HG03135 (cell line): ENCODE data around the gene ZC3H15.
"Not testable (repeated sequence)": the region's sequence is repeated elsewhere in the genome, so short reads cannot be mapped to it uniquely, and the experiment has no call there.

Source experiments
- ATAC-seq: cut with Tn5 transposase; IDR thresholded peaks from one replicate; pipeline ENCODE4 v1.9.1; 2021; ENCODE audit warnings: mild to moderate bottlenecking, moderate library complexity; ENCODE audit not compliant: unreplicated experiment

Gene ZC3H15

DNA sequence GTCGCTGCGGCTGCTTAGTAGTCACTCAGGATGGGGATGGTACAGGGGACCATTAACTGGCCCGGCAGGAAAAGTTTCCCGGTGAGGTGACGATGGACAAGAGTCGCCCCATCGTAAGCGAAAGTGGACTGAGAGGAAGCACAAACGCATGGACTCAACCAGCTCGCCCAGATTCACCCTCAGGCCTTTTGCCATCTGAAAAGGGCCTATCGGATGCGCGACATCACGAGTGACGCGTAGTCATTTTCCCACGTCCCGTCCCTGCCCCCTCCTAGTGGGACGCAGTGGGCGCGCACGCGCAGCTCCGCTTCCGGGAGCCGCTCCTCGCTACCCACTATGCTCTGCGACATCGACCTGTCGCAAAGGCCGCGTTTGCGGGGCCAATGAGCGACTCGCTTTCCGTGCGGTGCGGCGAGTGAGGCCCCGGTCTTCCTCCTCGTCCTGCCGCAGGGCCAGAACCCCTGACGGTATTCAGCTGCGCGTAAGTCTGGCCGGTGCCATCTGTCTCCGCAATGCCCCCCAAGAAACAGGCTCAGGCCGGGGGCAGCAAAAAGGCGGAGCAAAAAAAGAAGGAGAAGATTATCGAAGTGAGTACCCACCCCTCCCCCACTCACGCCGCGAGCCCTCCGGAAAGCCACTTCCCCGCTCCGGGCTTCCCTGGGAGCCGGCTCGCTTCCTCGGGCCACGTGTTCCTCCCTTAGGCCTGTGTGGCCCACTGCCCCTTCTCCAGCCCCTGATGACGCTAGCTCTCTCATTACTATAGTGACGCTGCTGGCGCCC, at the start of gene ZC3H15:
ZC3H15 (plus strand) TSS at position 390 of the 780 bp plus-strand sequence; CDS start at position 513, 123 bp downstream.
- ATAC-seq: peak; percentile 83

DNA sequence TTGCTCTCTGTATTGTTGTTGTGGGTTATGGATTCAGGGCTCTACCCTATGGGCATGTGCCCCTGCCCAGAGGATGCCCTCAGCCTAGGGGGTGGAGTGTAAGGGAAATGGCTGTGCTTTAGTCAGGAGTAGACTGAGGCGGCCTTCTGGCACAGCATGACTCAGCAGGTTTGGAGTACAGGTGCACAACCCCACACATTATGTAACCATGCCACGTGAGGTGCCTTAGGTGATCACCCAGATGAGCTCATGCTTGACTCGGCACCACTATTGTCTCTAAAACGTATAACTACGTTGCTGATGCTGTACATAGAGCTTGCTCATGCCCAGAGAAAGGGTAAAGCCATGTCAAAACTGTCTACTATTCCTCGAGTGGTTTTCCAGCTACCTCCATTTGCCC, 48.3 kb upstream of the ZC3H15 start:
- no peak for ATAC-seq

DNA sequence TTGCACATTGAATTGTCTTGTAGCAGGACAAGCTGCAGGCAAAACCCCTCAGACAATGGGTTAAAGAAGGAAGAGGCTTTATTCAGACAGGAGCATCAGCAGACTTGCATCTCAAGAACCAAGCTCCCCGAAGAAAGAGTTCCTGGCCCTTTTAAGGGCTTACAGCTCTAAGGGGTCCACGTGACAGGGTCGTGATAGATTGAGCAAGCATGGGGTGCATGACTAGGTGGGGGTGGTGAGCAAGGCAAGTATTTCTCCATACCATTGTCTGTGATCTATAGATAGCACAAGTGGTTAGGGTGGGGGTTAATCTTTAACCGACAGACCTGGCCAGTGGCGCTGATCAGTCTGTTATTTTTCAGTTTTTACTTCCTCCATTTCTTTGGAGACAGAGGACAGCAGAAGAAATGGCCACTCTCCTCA, 46.4 kb upstream of the ZC3H15 start:
- ATAC-seq: not testable (repeated sequence)

DNA sequence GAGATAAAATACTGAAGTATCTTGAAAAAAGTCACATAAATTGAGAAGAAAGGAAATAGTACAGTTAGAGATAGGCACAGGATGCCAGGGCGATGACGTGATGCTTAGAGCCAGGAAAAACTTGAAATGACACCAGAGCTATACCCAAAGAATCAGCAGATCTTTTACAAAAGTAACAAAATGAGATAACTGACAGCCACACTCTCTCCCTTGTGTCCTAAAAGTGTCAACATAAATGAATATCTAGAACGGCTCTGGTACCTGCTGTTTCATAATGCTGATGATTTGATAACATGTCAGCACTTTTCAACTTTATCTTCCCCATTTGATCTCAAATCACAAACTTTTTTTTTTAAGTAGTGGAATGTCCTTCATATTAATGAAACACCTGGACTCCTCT, 45.6 kb upstream of the ZC3H15 start:
- ATAC-seq: no peak

DNA sequence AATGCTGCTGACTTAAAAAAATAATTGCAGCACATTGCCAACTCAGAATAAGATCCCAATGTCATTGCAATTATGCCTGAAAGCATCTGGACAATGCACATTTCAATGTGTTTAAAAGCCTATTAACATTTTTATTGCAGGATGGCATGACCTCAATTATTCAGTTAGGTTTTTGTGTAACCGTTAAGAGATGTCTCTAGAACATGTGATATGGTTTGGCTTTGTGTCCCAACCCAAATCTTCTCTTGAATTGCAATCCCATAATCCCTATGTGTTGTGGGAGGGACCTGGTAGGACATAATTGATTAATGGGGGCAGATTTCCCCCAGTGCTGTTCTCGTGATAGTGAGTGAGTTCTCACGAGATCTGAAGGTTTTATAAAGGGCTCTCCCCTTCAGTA, 43.2 kb upstream of the ZC3H15 start:
- no peak for ATAC-seq

DNA sequence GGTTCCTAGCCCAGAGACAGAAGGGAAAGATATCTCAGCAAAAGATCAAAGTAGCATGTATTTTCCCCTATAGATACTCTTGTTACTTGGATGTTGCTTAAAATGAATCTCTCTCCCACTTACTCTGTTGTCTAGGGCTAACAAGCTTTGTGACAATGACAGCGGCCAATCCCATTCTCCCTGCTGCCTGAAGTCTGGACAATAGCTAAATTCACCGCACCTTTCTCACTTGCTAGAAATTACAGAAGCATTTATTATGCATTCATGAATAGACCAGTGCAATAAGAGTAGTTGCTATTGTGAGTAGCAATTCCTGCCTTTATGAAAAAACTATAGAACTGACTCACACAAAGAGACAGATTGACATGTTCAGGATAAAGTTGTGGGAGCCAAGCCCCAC, 42.2 kb upstream of the ZC3H15 start:
- ATAC-seq: no peak

DNA sequence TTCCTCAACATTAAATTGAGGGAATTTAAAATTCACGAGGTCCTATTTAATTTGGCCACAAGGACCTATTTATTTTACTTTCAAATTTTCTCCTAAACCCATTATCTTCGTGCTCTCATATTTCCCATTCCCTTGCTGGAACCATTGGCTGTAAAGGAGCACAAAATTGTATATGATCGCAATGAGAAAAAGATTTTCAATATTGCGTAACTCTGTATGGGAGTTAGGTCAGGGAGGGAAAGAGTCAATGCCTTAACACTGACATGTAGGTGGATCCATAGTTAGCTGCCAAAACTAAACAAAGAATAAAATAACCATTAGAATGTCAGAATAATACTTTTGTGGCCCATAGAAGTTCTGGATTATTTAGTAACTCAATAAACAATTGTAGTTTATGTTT, 40.6 kb upstream of the ZC3H15 start:
- no peak for ATAC-seq

DNA sequence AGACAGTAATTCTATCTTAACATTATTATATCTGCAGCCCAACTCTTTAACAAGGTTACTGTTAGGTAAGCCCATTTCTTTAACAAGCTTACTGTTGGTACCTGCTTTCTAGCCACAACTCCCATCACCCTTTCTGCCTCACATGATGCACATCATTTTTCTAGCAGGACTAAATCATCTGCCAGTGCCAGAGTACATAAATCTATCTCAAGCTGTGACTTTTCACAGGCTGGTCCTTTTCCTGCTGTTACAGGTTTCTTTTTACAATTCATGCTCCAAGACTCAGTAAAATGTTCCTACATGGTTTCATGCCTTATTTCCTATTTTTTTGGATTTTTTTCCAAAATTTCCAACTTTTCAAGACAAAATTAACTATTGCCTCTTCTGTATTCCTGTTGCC, 30.4 kb upstream of the ZC3H15 start:
- no peak for ATAC-seq

DNA sequence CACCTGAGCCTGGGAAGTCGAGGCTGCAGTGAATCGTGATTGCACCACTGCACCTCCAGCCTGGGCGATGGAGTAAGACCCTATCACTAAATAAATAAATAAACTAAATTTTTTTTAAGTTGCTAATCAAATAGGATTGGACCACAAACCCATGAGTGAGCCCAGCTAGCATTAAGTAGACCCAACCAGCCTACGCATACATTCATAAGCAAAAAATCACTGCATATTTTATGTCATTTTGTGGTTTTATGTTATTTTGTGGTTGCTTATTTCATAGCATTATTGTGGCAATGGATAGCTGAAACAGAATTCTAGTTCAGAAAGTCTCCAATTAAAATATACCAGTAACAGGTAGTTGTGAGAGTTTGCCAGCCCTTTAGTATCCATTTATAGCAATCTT, 29.1 kb upstream of the ZC3H15 start:
- ATAC-seq: no peak

DNA sequence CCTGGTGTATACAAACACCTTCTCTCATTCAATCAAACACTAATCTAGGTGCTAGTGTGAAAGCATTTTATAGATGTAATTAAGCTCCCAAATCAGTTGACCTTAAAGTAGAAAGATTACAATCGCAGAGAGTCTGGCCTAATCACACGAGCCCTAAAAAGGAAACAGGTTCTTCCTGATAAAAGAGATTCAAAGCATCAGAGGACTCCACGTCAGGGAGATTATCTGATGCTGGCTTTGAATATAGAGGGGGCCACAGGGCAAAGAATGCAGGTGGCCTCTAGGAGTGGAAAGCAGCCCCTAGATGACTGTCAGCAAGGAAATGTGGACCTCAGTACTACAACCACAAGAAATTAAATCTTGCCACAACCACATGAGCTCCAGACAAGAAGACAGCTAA, 28.2 kb upstream of the ZC3H15 start:
- ATAC-seq: no peak

DNA sequence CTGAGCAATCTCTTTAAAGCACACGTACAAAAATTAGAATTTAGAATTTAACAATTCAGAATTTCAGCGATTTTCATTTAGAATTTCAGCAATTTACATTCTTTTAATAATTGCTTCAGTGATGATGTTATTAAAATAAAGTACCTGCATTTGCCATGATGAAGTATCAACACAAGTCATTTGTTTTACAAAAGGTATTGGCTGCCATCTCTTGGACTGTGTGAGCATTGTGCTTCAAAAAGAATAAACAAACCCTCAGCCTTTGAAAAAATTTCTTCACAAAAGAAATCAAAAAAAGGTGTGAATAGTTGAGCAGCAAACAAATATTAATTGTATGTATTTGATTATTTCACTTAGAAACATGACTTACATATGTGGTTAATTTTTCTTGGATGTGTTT, 27.1 kb upstream of the ZC3H15 start:
- no peak for ATAC-seq

DNA sequence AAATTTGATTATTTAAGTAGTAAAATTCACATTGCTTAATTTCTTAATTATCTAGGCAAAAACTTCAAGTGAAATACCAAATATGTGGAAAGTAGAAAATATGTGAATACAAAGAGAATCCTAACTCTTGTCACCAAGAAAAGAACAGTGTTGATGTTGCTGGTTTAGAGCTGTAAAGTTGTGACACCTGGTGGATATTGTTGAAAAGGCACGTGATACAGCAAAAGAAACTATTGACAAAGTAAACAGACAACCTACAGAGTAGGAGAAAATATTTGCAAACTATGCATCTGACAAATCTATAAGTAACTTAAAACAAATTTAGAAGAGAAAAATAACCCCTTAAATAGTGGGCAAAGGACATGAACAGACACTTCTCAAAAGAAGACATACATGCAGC, 25.6 kb upstream of the ZC3H15 start:
- peak; percentile 89 for ATAC-seq

DNA sequence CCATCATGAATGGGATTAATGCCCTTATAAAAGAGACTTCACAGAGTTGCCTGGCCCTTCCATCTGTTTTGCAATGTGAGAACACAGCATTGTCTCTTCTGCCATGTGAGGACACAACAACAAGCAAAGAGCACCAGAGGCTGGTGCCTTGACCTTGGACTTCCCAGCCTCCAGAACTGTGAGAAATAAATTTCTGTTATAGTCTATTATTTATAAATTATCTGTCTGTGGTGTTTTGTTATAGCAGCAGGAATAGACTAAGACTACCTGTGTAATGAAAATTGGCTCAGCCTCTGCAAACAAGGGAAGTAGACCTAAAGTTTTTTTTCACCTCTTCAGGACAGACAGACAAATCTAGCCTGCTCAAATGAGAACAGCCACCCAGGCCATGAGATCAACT, 19.3 kb upstream of the ZC3H15 start:
- ATAC-seq: no peak

DNA sequence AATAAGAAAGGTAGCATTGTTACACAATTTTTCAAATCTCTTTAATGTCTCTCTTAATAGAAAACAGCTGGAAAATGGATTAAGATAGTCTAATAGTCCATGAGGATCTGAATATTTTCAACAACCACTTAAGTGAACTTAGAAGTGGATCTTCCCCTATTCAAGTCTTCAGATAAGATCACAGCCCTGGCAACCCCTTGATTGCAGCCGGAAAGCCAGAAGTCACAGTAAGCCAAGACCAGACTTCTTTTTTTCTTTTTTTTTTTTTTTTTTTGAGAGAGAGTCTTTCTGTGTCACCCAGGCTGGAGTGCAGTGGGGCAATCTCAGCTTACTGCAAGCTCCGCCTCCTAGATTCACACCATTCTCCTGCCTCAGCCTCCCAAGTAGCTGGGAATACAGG, 18.6 kb upstream of the ZC3H15 start:
- no peak for ATAC-seq

DNA sequence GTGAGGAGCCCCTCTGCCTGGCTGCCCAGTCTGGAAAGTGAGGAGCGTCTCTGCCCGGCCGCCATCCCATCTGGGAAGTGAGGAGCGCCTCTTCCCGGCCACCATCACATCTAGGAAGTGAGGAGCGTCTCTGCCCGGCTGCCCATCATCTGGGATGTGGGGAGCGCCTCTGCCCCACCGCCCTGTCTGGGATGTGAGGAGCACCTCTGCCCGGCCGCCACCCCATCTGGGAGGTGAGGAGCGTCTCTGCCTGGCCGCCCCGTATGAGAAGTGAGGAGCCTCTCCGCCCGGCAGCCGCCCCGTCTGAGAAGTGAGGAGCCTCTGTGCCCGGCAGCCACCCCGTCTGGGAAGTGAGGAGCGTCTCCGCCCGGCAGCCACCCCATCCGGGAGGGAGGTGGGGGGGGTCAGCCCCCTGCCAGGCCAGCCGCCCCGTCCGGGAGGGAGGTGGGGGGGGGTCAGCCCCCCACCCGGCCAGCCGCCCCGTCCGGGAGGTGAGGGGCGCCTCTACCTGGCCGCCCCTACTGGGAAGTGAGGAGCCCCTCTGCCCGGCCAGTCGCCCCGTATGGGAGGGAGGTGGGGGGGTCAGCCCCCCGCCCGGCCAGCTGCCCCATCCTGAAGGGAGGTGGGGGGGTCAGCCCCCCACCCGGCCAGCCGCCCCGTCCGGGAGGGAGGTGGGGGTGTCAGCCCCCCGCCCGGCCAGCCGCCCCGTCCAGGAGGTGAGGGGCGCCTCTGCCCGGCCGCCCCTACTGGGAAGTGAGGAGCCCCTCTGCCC, 13.2 kb upstream of the ZC3H15 start:
- ATAC-seq: not testable (repeated sequence)

DNA sequence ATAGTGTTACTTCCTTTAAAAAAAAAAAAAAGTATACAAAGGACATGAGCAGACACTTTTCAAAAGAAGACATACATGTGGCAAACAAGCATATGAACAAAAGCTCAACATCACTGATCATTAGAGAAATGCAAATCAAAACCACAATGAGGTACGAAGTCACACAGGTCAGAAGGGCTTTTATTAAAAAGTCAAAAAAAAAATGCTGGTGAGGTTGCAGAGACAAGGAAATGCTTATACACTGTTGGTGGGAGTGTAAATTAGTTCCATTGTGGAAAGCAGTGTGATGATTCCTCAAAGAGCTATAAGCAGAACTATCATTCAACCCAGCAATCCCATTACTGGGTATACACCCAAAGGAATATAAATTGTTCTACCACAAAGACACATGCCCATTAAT, 11.8 kb upstream of the ZC3H15 start:
- ATAC-seq: not testable (repeated sequence)

DNA sequence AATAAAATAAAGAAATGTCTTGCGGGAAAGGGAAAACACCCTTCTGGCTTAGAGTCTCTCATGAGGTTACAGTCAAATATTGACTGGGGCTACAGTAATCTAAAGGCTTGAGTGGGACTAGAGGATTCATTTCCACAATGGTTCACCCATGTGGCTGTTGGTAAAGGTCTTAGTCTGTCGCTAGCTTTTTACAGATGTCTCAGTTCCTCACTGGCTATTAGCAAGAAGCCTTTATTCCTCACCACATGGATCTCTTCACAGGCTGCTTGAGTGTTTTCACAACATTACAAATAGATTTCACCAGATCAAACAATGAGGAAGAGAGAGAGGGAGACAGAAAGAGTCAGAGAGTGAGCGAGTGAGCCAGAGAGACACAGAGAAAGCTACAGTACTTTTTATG, 8.3 kb upstream of the ZC3H15 start:
- ATAC-seq: no peak

DNA sequence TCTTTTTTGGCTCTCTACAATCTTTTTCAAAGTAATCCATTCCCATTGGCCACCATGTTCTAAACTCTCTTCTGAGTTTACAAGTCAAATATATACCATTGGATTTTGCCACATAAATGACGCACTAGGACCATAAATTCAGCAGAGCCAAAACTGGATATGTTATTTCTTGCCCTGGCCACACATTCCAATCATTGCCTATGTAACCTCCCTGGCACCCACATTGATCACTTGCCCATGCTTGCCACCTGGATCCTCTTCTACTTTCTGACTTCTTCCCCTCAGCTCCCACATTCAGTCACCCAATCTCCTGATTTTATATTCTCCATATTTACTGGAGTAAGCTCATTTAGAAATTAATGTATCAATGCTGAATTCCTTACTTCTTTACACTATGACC, 5.1 kb upstream of the ZC3H15 start:
- ATAC-seq: no peak

DNA sequence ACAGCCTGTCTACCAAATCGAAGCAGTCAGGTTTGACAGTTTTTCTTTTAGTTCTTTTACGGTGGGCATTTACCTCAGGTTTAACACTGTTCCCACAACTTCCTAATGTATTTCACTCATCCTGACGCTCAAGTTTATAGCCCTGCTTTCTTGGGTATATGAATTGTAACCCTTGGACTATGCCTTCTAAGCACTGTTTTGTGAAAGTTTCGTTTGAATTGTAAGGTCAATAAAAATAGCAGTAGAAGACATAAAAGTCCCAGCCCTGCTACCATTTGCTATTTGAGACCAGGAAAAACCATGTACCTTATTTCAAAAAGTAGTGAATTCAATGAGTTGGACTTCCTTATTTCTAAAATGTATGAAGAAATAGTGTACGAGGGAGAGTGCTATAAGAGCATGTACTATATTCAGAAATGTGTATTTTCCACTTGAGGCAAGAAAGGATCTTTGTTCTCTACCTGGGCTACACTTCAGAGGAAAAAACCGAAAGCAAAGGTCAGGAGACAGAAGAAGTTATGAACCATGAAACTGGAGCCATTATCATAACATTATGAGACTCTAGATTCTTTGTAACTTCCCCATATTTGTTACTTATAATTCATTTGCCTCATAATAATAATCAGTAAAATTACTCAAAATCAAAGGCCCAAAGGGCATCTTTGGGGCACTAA, 1.9 kb upstream of the ZC3H15 start:
- no peak for ATAC-seq

DNA sequence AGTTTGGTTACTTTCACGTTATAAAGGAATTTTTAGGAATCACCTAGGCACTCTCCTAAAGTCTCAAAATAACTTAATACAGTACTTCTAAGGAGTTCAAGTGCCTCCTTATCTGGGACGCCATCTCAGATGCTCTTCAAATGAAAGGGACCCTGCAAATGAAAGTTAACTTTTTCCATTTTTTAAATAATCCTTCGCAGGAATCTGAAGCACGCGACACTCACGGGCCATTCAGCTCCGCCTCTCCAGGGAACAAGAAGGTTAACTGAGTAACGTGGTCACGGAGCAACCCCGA, 537 bp upstream of the ZC3H15 start:
- no peak for ATAC-seq

DNA sequence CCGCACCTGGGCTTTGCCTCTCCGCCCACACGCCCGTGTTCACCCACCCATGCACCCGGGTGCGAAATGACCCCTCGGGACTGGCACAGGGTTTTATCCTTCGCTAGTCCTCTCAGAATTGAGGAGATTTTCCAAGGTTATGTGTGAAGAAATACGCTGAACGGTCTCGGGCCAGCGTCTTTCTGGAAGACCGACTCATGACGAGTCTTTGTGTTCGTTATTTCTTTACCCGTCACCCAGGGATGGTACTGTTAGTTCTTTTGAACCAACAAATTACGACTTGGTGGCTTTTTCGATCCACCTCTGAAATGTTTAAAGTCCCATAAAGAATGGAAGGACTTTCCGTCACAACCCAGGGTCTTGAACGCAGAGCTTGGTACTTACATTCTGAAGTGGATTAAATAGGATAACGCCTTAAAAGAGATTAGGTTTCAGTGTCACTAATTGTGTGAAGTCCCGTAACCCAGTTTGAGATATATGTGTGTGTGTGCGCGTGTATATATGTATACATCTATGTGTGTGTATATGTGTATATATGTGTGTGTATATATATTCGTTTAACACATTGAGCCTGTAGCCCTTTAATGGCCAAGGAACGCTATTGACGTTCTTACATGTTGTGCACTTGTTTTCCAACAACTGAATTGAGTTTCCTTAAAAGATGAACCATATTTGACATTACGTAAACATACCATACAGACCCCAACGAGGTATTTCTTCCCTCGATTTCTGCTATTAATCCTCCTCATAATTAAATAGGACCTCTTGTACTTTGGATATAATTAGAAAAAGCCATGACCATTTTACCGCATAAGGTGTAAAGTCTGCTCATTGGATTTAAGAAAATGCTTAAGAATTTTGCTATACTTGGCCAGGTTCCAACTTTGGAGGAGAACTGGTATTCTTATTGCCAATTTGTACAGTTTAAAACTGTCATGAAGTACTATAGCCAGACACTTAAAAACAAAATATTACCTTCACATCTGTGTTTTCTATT, 889 bp downstream of the ZC3H15 start:
- ATAC-seq: no peak
